ENCODE measurements around the gene TTLL12. TPM values are rescaled to one million over a fixed set of nuclear protein-coding genes. Genes with fewer than 3 reads are reported as not detected.

Gene TTLL12
- total RNA-seq, 2 experiments from 2014 or later: 66.5 to 71.5 TPM

GRCh38 chr22:43126501-43127165 lies 60.3 kb downstream of the TTLL12 start:
- intact Hi-C loops (cut with micrococcal nuclease; ENCODE audit: unreplicated experiment): no loop called here
- Histone ChIP-seq H3K4me2 (ENCODE audit: low read length) (peak overlapping the region; percentile 81), H3K9me2 (ENCODE audit: insufficient read depth, low read length) (no peaks in the 10 kb centered on the region), H3K4me1 (ENCODE audit: insufficient read depth, low read length, poor library complexity, severe bottlenecking) (peaks cover 87% of the 10 kb centered on the region), H4K20me1 (ENCODE audit: insufficient read depth, low read length) (peaks cover 4% of the 10 kb centered on the region; the same call in 1 of the 2 replicates), H3K9me3 (ENCODE audit: low read length) (no peaks in the 10 kb centered on the region), H3K4me3 (ENCODE audit: low read depth, low read length, poor library complexity, severe bottlenecking) (peak overlapping the region; percentile 50), H3K27ac (ENCODE audit: low read depth, low read length, poor library complexity, severe bottlenecking) (peak overlapping the region; percentile 96), H3K36me3 (ENCODE audit: insufficient read depth, low read length) (peaks cover 94% of the 10 kb centered on the region), H2AFZ (ENCODE audit: low read length) (no peak overlapping the region), H3K79me2 (ENCODE audit: insufficient read depth, low read depth, low read length) (peaks cover 49% of the 10 kb centered on the region)
- POLR2A ChIA-PET: interaction anchor here (0.7 kb wide), 1 partner anchor 16 kb away, joined by 3 read pairs; no protein-coding TSS in a partner anchor
- CTCF ChIA-PET (ENCODE audit: unreplicated experiment): no interaction called here
- no TSS peak for BruUV-seq (replicated peaks)
- DNase-seq (ENCODE audit: low spot score): no peak
- TF ChIP-seq CTCF (conservative IDR thresholded peaks at IDR 0.05; ENCODE audit: low read length) (no peak), EZH2phosphoT487 (IDR thresholded peaks at IDR 0.05; ENCODE audit: borderline replicate concordance, low read depth, low read length) (no peak)

- Histone ChIP-seq H2AFZ (ENCODE audit: low read length) (no peak overlapping the region), H3K4me3 (ENCODE audit: low read depth, low read length, poor library complexity, severe bottlenecking) (peak overlapping the region; percentile 54), H3K36me3 (ENCODE audit: insufficient read depth, low read length) (peaks cover 79% of the 10 kb centered on the region), H3K9me3 (ENCODE audit: low read length) (no peaks in the 10 kb centered on the region), H4K20me1 (ENCODE audit: insufficient read depth, low read length) (no peaks in the 10 kb centered on the region), H3K9me2 (ENCODE audit: insufficient read depth, low read length) (no peaks in the 10 kb centered on the region), H3K79me2 (ENCODE audit: insufficient read depth, low read depth, low read length) (peaks cover 95% of the 10 kb centered on the region), H3K4me1 (ENCODE audit: insufficient read depth, low read length, poor library complexity, severe bottlenecking) (peaks cover 100% of the 10 kb centered on the region), H3K4me2 (ENCODE audit: low read length) (peak overlapping the region; percentile 89), H3K27ac (ENCODE audit: low read depth, low read length, poor library complexity, severe bottlenecking) (peak overlapping the region; percentile 96)
- BruUV-seq (replicated peaks): no TSS peak
- ChIA-PET CTCF (ENCODE audit: unreplicated experiment) (no interaction called here), POLR2A (no interaction called here)
- TF ChIP-seq CTCF (conservative IDR thresholded peaks at IDR 0.05; ENCODE audit: low read length) (no peak), EZH2phosphoT487 (IDR thresholded peaks at IDR 0.05; ENCODE audit: borderline replicate concordance, low read depth, low read length) (no peak)
- intact Hi-C loops (cut with micrococcal nuclease; ENCODE audit: unreplicated experiment): loop anchor here (5.0 kb wide), 1 partner anchor 402 kb away; no protein-coding TSS in a partner anchor
- peak; percentile 97 for DNase-seq (ENCODE audit: low spot score)
Measured at GRCh38 chr22:43118953-43119458, 67.9 kb downstream of the TTLL12 start.

Data from OCI-LY7 (cell line).